Measurements from ENCODE around the gene BMP5. TPM values are rescaled to one million over a fixed set of nuclear protein-coding genes. Genes with fewer than 3 reads are reported as not detected.

BMP5 gene
- total and polyA plus RNA-seq, 2 of the 13 experiments (the other 11 are each of a cell fraction or from before 2014, with no cell fraction given), result not detected

GRCh38 chr6:55798571-55798970 is 76.8 kb downstream of the BMP5 start:
- intact Hi-C loops (cut with micrococcal nuclease; ENCODE audit: unreplicated experiment), result no loop called here
- H3K9ac ChIP-seq (ENCODE audit: insufficient read depth, low read depth, low read length), result no peak overlapping the region
- H2AFZ ChIP-seq (ENCODE audit: low read length), result no peak overlapping the region
- no peaks in the 10 kb centered on the region for H3K9me3 ChIP-seq (ENCODE audit: low read length)
- no TSS peak for BruUV-seq (replicated peaks)
- no peak overlapping the region for H3K4me2 ChIP-seq (ENCODE audit: low read depth, low read length)
- ATAC-seq (no peak), DNase-seq (ENCODE audit: low spot score) (no peak), FAIRE-seq (no peak)
- H3K27me3 ChIP-seq (ENCODE audit: control insufficient read depth in 1 of 2, insufficient read depth in 2 of 2, low read length in 2 of 2), result no peaks in the 10 kb centered on the region
- H3K4me1 ChIP-seq (ENCODE audit: insufficient read depth, low read length), result no peaks in the 10 kb centered on the region
- in situ Hi-C loops (cut with HindIII; ENCODE audit: extremely low pct_ligation_motif_present, low pct_unique_long_range_greater_than_20kb), result no loop called here
- no peak overlapping the region for H3K4me3 ChIP-seq (replicated peaks in 1 of 3; ENCODE audit: insufficient read depth in 1 of 3, low read depth in 2 of 3, low read length in 3 of 3)
- H3K36me3 ChIP-seq (replicated peaks in 1 of 2; ENCODE audit: control insufficient read depth in 1 of 2, insufficient read depth in 2 of 2, low read length in 2 of 2), result no peaks in the 10 kb centered on the region
- ChIA-PET POLR2A (no interaction called here), CTCF (ENCODE audit: low intra/inter-chr PET ratio, low total read pairs) (no interaction called here)
- H4K20me1 ChIP-seq (ENCODE audit: insufficient read depth, low read length), result no peaks in the 10 kb centered on the region; the same call in 1 of the 2 replicates
- H3K79me2 ChIP-seq (ENCODE audit: insufficient read depth, low read length), result no peaks in the 10 kb centered on the region
- no peak overlapping the region for H3K27ac ChIP-seq (ENCODE audit: extremely low read length, insufficient read depth, low read length)
- TF ChIP-seq HNF4A (CRISPR knock-in tag; IDR thresholded peaks at IDR 0.05) (no peak), GMEB2 (CRISPR knock-in tag; IDR thresholded peaks at IDR 0.05; ENCODE audit: low read depth) (no peak)

GRCh38 chr6:55794136-55794812 is 81.1 kb downstream of the BMP5 start:
- no peak for FAIRE-seq
- Histone ChIP-seq H3K79me2 (ENCODE audit: insufficient read depth, low read length) (no peaks in the 10 kb centered on the region), H3K4me3 (replicated peaks in 1 of 3; ENCODE audit: insufficient read depth in 1 of 3, low read depth in 2 of 3, low read length in 3 of 3) (no peak overlapping the region), H3K9ac (ENCODE audit: insufficient read depth, low read depth, low read length) (no peak overlapping the region), H3K4me2 (ENCODE audit: low read depth, low read length) (no peak overlapping the region), H3K27me3 (ENCODE audit: control insufficient read depth in 1 of 2, insufficient read depth in 2 of 2, low read length in 2 of 2) (no peaks in the 10 kb centered on the region), H2AFZ (ENCODE audit: low read length) (no peak overlapping the region), H3K27ac (ENCODE audit: extremely low read length, insufficient read depth, low read length) (no peak overlapping the region), H3K36me3 (replicated peaks in 1 of 2; ENCODE audit: control insufficient read depth in 1 of 2, insufficient read depth in 2 of 2, low read length in 2 of 2) (no peaks in the 10 kb centered on the region), H4K20me1 (ENCODE audit: insufficient read depth, low read length) (no peaks in the 10 kb centered on the region), H3K4me1 (ENCODE audit: insufficient read depth, low read length) (no peaks in the 10 kb centered on the region), H3K9me3 (ENCODE audit: low read length) (no peaks in the 10 kb centered on the region)
- CTCF ChIA-PET (ENCODE audit: low intra/inter-chr PET ratio, low total read pairs), result no interaction called here
- DNase-seq (ENCODE audit: low spot score), result no peak
- WGBS (ENCODE audit: low lambda C conversion rate), result 0% methylated on average over 3 of the region's 3 CpGs
- in situ Hi-C loops (cut with HindIII; ENCODE audit: extremely low pct_ligation_motif_present, low pct_unique_long_range_greater_than_20kb), result no loop called here
- intact Hi-C loops (cut with micrococcal nuclease; ENCODE audit: unreplicated experiment), result no loop called here
- TF ChIP-seq ZNF292 (CRISPR knock-in tag; IDR thresholded peaks at IDR 0.05; ENCODE audit: borderline replicate concordance, low read depth), result no peak
- TF ChIP-seq SOX6 (IDR thresholded peaks at IDR 0.05), result no peak
- no peak for TF ChIP-seq SOX6 (CRISPR knock-in tag; IDR thresholded peaks at IDR 0.05)
- TF ChIP-seq ZNF772 (CRISPR knock-in tag; IDR thresholded peaks at IDR 0.05), result no peak
- no peak for TF ChIP-seq HIVEP1 (CRISPR knock-in tag; IDR thresholded peaks at IDR 0.05)
- TF ChIP-seq HNRNPLL (IDR thresholded peaks at IDR 0.05; ENCODE audit: low read depth, low read length, poor library complexity, severe bottlenecking), result no peak
- TF ChIP-seq ZNF276 (CRISPR knock-in tag; IDR thresholded peaks at IDR 0.05; ENCODE audit: low read depth), result no peak
- no peak for TF ChIP-seq ZNF737 (CRISPR knock-in tag; IDR thresholded peaks at IDR 0.05; ENCODE audit: borderline replicate concordance)
- no peak for TF ChIP-seq IKZF1 (IDR thresholded peaks at IDR 0.05)
- no peak for TF ChIP-seq ZNF788 (CRISPR knock-in tag; IDR thresholded peaks at IDR 0.05; ENCODE audit: borderline replicate concordance)
- no peak for TF ChIP-seq RFXANK (CRISPR knock-in tag; IDR thresholded peaks at IDR 0.05)
- no peak for TF ChIP-seq FOXJ3 (CRISPR knock-in tag; IDR thresholded peaks at IDR 0.05; ENCODE audit: borderline replicate concordance)
- no peak for TF ChIP-seq HNF4A (CRISPR knock-in tag; IDR thresholded peaks at IDR 0.05)
- TF ChIP-seq KDM1A (CRISPR knock-in tag; IDR thresholded peaks at IDR 0.05), result no peak
- no peak for TF ChIP-seq ZFX (CRISPR knock-in tag; IDR thresholded peaks at IDR 0.05; ENCODE audit: low read depth)
- no peak for TF ChIP-seq PHF8 (CRISPR knock-in tag; IDR thresholded peaks at IDR 0.05)
- POLR2A ChIA-PET, result no interaction called here
- BruUV-seq (replicated peaks), result no TSS peak
- no peak for ATAC-seq
